Prostate gland (tissue), 2 donors: ENCODE measurements around the gene TUBB4B. TPM values are rescaled to one million over a fixed set of nuclear protein-coding genes. Genes with fewer than 3 reads are reported as not detected.
"Not testable (repeated sequence)": the region's sequence is repeated elsewhere in the genome, so short reads cannot be mapped to it uniquely, and the experiment has no call there.

Experiments used
- DNase-seq: peaks from one replicate; pipeline ENCODE4 v3.0.0-alpha.2; 2019; ENCODE audit warnings: low spot score
- H3K27ac ChIP-seq, 2 donors: fragments of 200-600 bp; sonication (generic); 2 replicates each; pipeline ENCODE4 v1.5.1; 2017 to 2019
- H3K27me3 ChIP-seq: fragments of 200-600 bp; sonication (generic); replicated peaks from 2 replicates; pipeline ENCODE4 v1.5.1; 2019; ENCODE audit not compliant: insufficient read depth
- H3K36me3 ChIP-seq, 2 donors: fragments of 200-600 bp; sonication (generic); 1 replicate in 1 of 2; 2 replicates in 1 of 2; pipeline versions ENCODE4 v1.5.1 to v1.8.1; 2017 to 2019
- H3K4me1 ChIP-seq: fragments of 200-600 bp; sonication (generic); replicated peaks from 2 replicates; pipeline ENCODE4 v1.5.1; 2019
- H3K4me3 ChIP-seq, 2 donors: fragments of 200-600 bp; sonication (generic); 2 replicates each; pipeline ENCODE4 v1.5.1; 2017 to 2019
- H3K9me3 ChIP-seq: fragments of 200-600 bp; sonication (generic); 2 replicates; pipeline ENCODE4 v1.5.1; 2017
- CTCF ChIP-seq, 4 experiments: fragments of 200-600 bp in 2 of 4; fragments of 450-650 bp in 2 of 4; sonication (generic) in 2 of 4; IDR thresholded peaks; 1 replicate in 3 of 4; 2 replicates in 1 of 4; pipeline ENCODE4 v1.5.1; 2016 to 2019; ENCODE audit warnings: antibody characterized with exemption in 4 of 4, mild to moderate bottlenecking in 2 of 4, moderate library complexity in 2 of 4
- POLR2A ChIP-seq: fragments of 450-650 bp; IDR thresholded peaks from one replicate; pipeline ENCODE4 v1.6.1; 2016; ENCODE audit warnings: antibody characterized with exemption, mild to moderate bottlenecking
- POLR2AphosphoS5 ChIP-seq: sonication (generic); formaldehyde crosslinking; IDR thresholded peaks from one replicate; pipeline ENCODE4 v1.6.1; 2017; ENCODE audit warnings: antibody characterized with exemption
- WGBS: methylation state at CpG from one replicate; pipeline ENCODE4 v1.1.5; 2018; 5-methylcytosine and 5-hydroxymethylcytosine counted together
- intact Hi-C: fragments of 100-400 bp; cut with DNase I; formaldehyde crosslinking; loops from one replicate; pipeline ENCODE4 v1.14.2; 2022
- total RNA-seq, 2 donors: library from RNA; depleted of rRNA; stranded (reverse); fragments of >200 nt; gene quantifications; one replicate each; pipeline ENCODE4 v1.1.0, GENCODE V29; 2016

Gene TUBB4B
- total RNA-seq, 2 donors from 2014 or later: 279 to 484 TPM

- 61% methylated on average over 13 of the region's 13 CpGs for WGBS
- DNase-seq: peak; percentile 57
- intact Hi-C loops: loop anchor here (5.0 kb wide), 1 partner anchor 116 kb away; no protein-coding TSS in a partner anchor
- Histone ChIP-seq H3K27me3 (no peaks in the 10 kb centered on the region), H3K4me3 (no peak overlapping the region), H3K4me1 (peaks cover 35% of the 10 kb centered on the region), H3K27ac (peak overlapping the region; percentile 64 to 71), H3K9me3 (no peaks in the 10 kb centered on the region), H3K36me3 (peaks cover 0 to 4% of the 10 kb centered on the region in 2 donors)
- TF ChIP-seq POLR2A (no peak), CTCF (IDR thresholded peaks at IDR 0.05) (peak in 1 of 4 experiments; percentile 10), POLR2AphosphoS5 (peak; percentile 52)
Measured at GRCh38 chr9:137237759-137238726, 3.0 kb upstream of the TUBB4B start.

- not testable (repeated sequence) for H3K27me3 ChIP-seq, H3K9me3 ChIP-seq, DNase-seq
- Histone ChIP-seq H3K4me1 (peaks cover 35% of the 10 kb centered on the region), H3K36me3 (peaks cover 0 to 11% of the 10 kb centered on the region in 2 donors), H3K4me3 (peak overlapping the region; percentile 68 to 70), H3K27ac (peak overlapping the region; percentile 92)
- WGBS: 50% methylated on average over 27 of the region's 27 CpGs
- intact Hi-C loops: loop anchor here (2.0 to 5.0 kb wide), 2 partner anchors 15 to 117 kb away; partner anchors contain the start of gene NELFB
Measured at GRCh38 chr9:137239541-137240200, 1.4 kb upstream of the TUBB4B start.

GRCh38 chr9:137240318-137240840 lies 708 bp upstream of the TUBB4B start:
- Histone ChIP-seq H3K36me3 (peaks cover 0 to 11% of the 10 kb centered on the region in 2 donors), H3K4me3 (peak overlapping the region; percentile 68 to 70), H3K9me3 (no peaks in the 10 kb centered on the region), H3K27me3 (no peaks in the 10 kb centered on the region), H3K4me1 (peaks cover 35% of the 10 kb centered on the region), H3K27ac (peak overlapping the region; percentile 92)
- TF ChIP-seq CTCF (IDR thresholded peaks at IDR 0.05) (no peak), POLR2AphosphoS5 (peak; percentile 4)
- 0% methylated on average over 6 of the region's 58 CpGs for WGBS
- intact Hi-C loops: loop anchor here (2.0 kb wide), 1 partner anchor 14 kb away; the partner anchor contains the start of gene NELFB
- peak; percentile 54 for DNase-seq

- Histone ChIP-seq H3K4me3 (peak overlapping the region; percentile 73 to 81), H3K9me3 (no peaks in the 10 kb centered on the region), H3K36me3 (peaks cover 0 to 11% of the 10 kb centered on the region in 2 donors), H3K27ac (peak overlapping the region; percentile 86 to 92), H3K27me3 (no peaks in the 10 kb centered on the region), H3K4me1 (peaks cover 27% of the 10 kb centered on the region)
- TF ChIP-seq CTCF (IDR thresholded peaks at IDR 0.05) (no peak), POLR2A (no peak), POLR2AphosphoS5 (no peak)
- DNase-seq: no peak
- intact Hi-C loops: loop anchor here (2.0 kb wide), 1 partner anchor 13 kb away; the partner anchor contains the start of gene NELFB
- under 1% methylated on average over 57 of the region's 83 CpGs for WGBS
Measured at GRCh38 chr9:137241490-137242268, 592 bp downstream of the TUBB4B start.
